Measurements from ENCODE around the gene FRMD6.

The FRMD6 gene

GRCh38 chr14:51692646-51693045 is 40.9 kb downstream of the FRMD6 start:
- TF ChIP-seq CTCF (IDR thresholded peaks at IDR 0.05; ENCODE audit: low read depth, low read length, missing control alignments), result no peak
- DNase-seq (ENCODE audit: low read depth), result no peak
- H3K4me3 ChIP-seq (ENCODE audit: low read depth, low read length), result no peak overlapping the region

GRCh38 chr14:51697848-51698247 is 46.1 kb downstream of the FRMD6 start:
- no peak for DNase-seq (ENCODE audit: low read depth)
- TF ChIP-seq CTCF (IDR thresholded peaks at IDR 0.05; ENCODE audit: low read depth, low read length, missing control alignments), result no peak
- H3K4me3 ChIP-seq (ENCODE audit: low read depth, low read length), result no peak overlapping the region

GRCh38 chr14:51701951-51702350 is 50.2 kb downstream of the FRMD6 start:
- H3K4me3 ChIP-seq (ENCODE audit: low read depth, low read length), result no peak overlapping the region
- DNase-seq (ENCODE audit: low read depth), result no peak
- TF ChIP-seq CTCF (IDR thresholded peaks at IDR 0.05; ENCODE audit: low read depth, low read length, missing control alignments), result no peak

DNA sequence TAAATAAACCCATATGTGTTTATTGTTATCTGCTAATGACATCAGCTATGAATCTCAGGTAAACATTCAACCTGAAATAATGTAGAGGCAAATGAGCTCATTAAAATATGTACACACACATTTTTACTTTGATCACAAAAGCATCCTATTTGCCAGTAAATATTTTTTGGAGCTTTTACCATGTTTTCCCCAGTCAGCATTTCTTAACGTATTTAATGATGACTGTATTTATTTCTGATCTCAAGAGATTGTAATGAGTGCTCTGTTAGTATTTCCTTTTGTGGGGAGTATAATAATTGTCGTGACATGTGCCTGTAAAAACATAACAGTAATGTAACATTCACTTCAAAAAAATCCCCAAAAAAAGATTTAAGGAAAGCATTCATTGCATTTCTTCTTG is 52.1 kb downstream of the FRMD6 start:
- no peak overlapping the region for H3K4me3 ChIP-seq (ENCODE audit: low read depth, low read length)
- no peak for TF ChIP-seq CTCF (IDR thresholded peaks at IDR 0.05; ENCODE audit: low read depth, low read length, missing control alignments)

DNA sequence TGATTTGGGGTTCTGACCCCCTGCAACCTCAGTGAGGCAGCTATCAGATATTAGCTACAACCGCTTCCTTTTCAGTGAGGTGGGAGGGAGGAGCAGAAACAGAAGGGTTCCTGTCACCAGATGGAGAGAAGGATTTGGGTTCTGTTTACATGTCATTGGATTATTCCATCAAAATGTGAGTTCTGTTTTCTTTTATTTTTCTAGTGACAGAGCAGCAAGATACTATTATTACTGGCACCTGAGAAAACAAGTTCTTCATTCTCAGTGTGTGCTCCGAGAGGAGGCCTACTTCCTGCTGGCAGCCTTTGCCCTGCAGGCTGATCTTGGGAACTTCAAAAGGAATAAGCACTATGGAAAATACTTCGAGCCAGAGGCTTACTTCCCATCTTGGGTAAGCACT is 52.8 kb downstream of the FRMD6 start:
- no peak for DNase-seq (ENCODE audit: low read depth)
- TF ChIP-seq CTCF (IDR thresholded peaks at IDR 0.05; ENCODE audit: low read depth, low read length, missing control alignments), result no peak
- H3K4me3 ChIP-seq (ENCODE audit: low read depth, low read length), result no peak overlapping the region

More for the DNA sequence above, 52.1 kb downstream of the FRMD6 start:
- no peak for DNase-seq (ENCODE audit: low read depth)

DNA sequence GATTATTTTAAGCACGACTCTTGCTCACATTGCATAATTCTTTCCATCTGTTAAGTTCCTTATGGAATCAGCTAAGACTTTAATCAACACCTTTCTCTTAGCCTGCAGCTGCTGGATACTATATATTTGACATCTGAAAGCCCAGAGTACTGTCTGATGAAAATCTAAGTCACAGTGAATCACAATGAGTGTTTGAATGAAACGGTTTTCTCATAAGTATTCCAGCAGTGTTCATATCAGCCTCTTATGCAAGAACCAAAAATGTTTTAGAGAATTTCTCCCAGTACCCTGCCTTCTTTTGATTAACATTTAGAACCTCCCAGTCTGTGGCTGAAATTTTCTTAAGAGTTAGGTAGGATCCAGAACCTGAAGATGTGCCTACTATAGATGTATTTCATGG is 55.6 kb downstream of the FRMD6 start:
- DNase-seq (ENCODE audit: low read depth), result no peak
- TF ChIP-seq CTCF (IDR thresholded peaks at IDR 0.05; ENCODE audit: low read depth, low read length, missing control alignments), result no peak
- H3K4me3 ChIP-seq (ENCODE audit: low read depth, low read length), result no peak overlapping the region

GRCh38 chr14:51711505-51711904 is 59.8 kb downstream of the FRMD6 start:
- no peak for DNase-seq (ENCODE audit: low read depth)
- TF ChIP-seq CTCF (IDR thresholded peaks at IDR 0.05; ENCODE audit: low read depth, low read length, missing control alignments), result no peak
- H3K4me3 ChIP-seq (ENCODE audit: low read depth, low read length), result no peak overlapping the region

Measured in GM12864 (cell line).